ENCODE measurements around the gene TPD52L3.

DNA sequence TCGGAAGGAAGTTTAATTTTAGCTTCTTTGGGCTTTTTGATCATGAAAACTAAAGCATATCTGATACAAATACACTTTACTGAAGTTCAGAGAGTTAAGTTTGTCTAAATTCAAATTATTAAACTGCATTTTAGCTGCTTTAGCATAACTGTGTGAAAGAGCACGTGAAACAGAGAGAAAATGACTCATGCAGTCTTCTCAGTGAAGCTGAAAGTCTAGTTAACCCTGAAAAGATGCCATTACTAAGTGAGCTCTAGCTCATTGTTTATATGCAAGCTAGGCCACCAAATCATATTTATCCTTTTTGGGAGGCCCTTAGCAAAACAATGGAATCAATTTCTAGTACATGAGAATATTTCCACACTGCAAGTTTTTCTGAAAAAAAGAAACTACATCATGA is 27.6 kb downstream of the TPD52L3 start:
- TF ChIP-seq, protein P1, sequence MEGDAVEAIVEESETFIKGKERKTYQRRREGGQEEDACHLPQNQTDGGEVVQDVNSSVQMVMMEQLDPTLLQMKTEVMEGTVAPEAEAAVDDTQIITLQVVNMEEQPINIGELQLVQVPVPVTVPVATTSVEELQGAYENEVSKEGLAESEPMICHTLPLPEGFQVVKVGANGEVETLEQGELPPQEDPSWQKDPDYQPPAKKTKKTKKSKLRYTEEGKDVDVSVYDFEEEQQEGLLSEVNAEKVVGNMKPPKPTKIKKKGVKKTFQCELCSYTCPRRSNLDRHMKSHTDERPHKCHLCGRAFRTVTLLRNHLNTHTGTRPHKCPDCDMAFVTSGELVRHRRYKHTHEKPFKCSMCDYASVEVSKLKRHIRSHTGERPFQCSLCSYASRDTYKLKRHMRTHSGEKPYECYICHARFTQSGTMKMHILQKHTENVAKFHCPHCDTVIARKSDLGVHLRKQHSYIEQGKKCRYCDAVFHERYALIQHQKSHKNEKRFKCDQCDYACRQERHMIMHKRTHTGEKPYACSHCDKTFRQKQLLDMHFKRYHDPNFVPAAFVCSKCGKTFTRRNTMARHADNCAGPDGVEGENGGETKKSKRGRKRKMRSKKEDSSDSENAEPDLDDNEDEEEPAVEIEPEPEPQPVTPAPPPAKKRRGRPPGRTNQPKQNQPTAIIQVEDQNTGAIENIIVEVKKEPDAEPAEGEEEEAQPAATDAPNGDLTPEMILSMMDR (conservative IDR thresholded peaks at IDR 0.05; ENCODE audit: low read length) = no peak
- TF ChIP-seq EZH2phosphoT487 (IDR thresholded peaks at IDR 0.05; ENCODE audit: borderline replicate concordance, low read depth, low read length) = no peak

Data from OCI-LY7 (cell line).